Gastroesophageal sphincter (tissue), 4 donors: ENCODE data around the gene DAAM1. TPM values are rescaled to one million over a fixed set of nuclear protein-coding genes. Genes with fewer than 3 reads are reported as not detected.
A peak's percentile ranks its signal among the peaks of the same experiment; 100 is the strongest.

Source experiments
- ATAC-seq: fragments of 150-250 bp; one replicate; pipeline ENCODE4 v1.9.1; 2016; ENCODE audit warnings: mild to moderate bottlenecking, moderate library complexity
- H3K27ac ChIP-seq, 4 donors: fragments of 200-600 bp; sonication (generic) in 3 of 4; 1 replicate in 3 of 4; 2 replicates in 1 of 4; pipeline ENCODE4 v1.5.1; 2016 to 2019
- H3K27me3 ChIP-seq: fragments of 200-600 bp; sonication (generic); one replicate; pipeline ENCODE4 v1.5.1; 2019
- H3K36me3 ChIP-seq, 2 donors: fragments of 200-600 bp; sonication (generic); one replicate each; pipeline ENCODE4 v1.5.1; 2019; ENCODE audit warnings: control low read depth in 1 of 2
- H3K4me1 ChIP-seq, 3 donors: fragments of 200-600 bp; sonication (generic); 1 replicate in 2 of 3; 2 replicates in 1 of 3; pipeline ENCODE4 v1.5.1; 2016 to 2019; ENCODE audit warnings: control low read depth in 2 of 3
- H3K4me3 ChIP-seq, 2 donors: fragments of 200-600 bp; sonication (generic); one replicate each; pipeline ENCODE4 v1.5.1; 2019; ENCODE audit warnings: mild to moderate bottlenecking in 1 of 2, moderate library complexity in 1 of 2
- H3K9me3 ChIP-seq, 3 donors: fragments of 200-600 bp; sonication (generic); one replicate each; pipeline ENCODE4 v1.5.1; 2017 to 2019; ENCODE audit warnings: control low read depth in 2 of 3
- EP300 ChIP-seq: sonication (generic); formaldehyde crosslinking; IDR thresholded peaks from one replicate; pipeline ENCODE4 v1.6.1; 2017; ENCODE audit warnings: antibody characterized with exemption, mild to moderate bottlenecking
- POLR2A ChIP-seq, 2 donors: fragments of 450-650 bp; IDR thresholded peaks; one replicate each; pipeline ENCODE4 v1.6.1; 2017; ENCODE audit warnings: antibody characterized with exemption in 2 of 2, mild to moderate bottlenecking in 2 of 2, moderate library complexity in 1 of 2
- POLR2AphosphoS5 ChIP-seq: sonication (generic); formaldehyde crosslinking; IDR thresholded peaks from one replicate; pipeline ENCODE4 v1.6.1; 2017; ENCODE audit warnings: antibody characterized with exemption
- WGBS, 2 donors: methylation state at CpG; one replicate each; pipeline ENCODE4 v1.1.5; 2018; ENCODE audit warnings: low coverage in 1 of 2; 5-methylcytosine and 5-hydroxymethylcytosine counted together
- total RNA-seq, 4 donors: library from RNA; depleted of rRNA; stranded (reverse); fragments of >200 nt; gene quantifications; one replicate each; pipeline ENCODE4 v1.1.0, GENCODE V29; 2016
- TF ChIP-seq, protein P1 (sequence below), 4 experiments: fragments of 200-600 bp in 2 of 4; fragments of 450-650 bp in 2 of 4; sonication (generic) in 1 of 4; IDR thresholded peaks; one replicate each; pipeline ENCODE4 v1.5.1; 2017 to 2019; ENCODE audit warnings: antibody characterized with exemption in 4 of 4, mild to moderate bottlenecking in 2 of 4, moderate library complexity in 2 of 4

Gene DAAM1
- total RNA-seq, 4 donors from 2014 or later: 64.0 to 124 (median 87.3) TPM

DNA sequence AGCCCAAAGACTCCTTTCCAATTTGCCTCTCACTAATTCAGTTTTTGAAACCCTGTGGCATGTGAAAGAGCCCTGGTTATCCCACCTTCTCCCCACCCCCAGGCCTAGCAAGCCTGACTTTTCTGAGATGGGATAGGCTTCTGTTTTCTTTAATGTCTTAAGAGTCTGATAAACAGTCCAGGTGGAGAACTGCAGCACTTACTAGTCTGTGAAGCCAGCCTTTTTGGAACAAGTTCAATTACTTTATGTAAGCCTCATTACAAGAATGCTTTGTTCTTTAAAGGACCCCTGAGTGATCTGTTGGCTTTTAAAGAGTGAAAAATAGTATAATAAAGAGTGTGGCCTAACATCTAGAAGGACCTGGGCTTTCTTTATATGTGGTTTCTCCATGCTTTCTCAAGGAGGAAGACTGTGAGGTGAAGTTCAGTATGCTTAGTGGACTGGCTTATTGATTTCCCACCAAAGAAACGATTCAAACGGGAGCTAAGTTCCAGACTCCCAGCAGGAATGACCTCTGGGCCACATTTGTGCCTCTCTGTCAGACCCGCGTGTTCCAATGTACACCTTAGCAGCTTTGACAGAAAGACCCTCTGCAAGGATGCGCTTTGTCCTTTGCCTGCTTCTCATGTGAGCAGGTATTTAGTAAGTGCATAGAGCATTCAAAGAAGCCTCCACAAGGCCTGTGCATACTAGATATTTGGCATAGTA is 129.5 kb downstream of the DAAM1 start:
- Histone ChIP-seq H3K4me1 (peaks cover 27 to 100% (median 49%) of the 10 kb centered on the region in 3 donors), H3K9me3 (no peaks in the 10 kb centered on the region), H3K27ac (peak overlapping the region; percentile 68 to 81 (median 74)), H3K27me3 (no peaks in the 10 kb centered on the region), H3K4me3 (no peak overlapping the region), H3K36me3 (peaks cover 0 to 4% of the 10 kb centered on the region in 2 donors)
- ATAC-seq: no peak
- no peak for TF ChIP-seq EP300
- 56 to 100% methylated on average over 1 to 5 of the region's 5 CpGs for WGBS, 2 donors

DNA sequence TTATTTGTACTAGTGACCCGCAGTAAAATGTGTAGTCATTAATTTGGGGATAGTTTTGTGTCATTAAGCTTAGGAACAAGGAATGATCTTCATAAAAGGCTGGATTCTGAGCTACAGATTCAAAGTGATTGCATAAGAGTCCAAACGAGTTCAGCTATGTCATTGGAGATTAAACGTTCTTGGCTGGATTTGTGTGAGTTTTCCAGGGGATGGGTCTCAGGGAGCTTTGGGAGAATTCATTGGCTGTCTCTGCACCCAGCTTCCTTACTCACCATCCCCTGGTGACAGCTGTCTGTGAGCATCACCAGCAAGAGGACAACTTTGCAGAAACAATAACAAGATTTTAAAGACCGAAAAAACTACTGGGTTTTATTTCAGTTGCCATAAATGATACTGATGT is 130.4 kb downstream of the DAAM1 start:
- H3K27me3 ChIP-seq: no peaks in the 10 kb centered on the region
- peak; percentile 40 for TF ChIP-seq POLR2AphosphoS5
- TF ChIP-seq, protein P1, sequence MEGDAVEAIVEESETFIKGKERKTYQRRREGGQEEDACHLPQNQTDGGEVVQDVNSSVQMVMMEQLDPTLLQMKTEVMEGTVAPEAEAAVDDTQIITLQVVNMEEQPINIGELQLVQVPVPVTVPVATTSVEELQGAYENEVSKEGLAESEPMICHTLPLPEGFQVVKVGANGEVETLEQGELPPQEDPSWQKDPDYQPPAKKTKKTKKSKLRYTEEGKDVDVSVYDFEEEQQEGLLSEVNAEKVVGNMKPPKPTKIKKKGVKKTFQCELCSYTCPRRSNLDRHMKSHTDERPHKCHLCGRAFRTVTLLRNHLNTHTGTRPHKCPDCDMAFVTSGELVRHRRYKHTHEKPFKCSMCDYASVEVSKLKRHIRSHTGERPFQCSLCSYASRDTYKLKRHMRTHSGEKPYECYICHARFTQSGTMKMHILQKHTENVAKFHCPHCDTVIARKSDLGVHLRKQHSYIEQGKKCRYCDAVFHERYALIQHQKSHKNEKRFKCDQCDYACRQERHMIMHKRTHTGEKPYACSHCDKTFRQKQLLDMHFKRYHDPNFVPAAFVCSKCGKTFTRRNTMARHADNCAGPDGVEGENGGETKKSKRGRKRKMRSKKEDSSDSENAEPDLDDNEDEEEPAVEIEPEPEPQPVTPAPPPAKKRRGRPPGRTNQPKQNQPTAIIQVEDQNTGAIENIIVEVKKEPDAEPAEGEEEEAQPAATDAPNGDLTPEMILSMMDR (IDR thresholded peaks at IDR 0.05): no peak
- peak overlapping the region; percentile 68 to 81 (median 74) for H3K27ac ChIP-seq
- H3K4me3 ChIP-seq: no peak overlapping the region
- H3K36me3 ChIP-seq: peaks cover 0 to 10% of the 10 kb centered on the region in 2 donors
- peaks cover 27 to 92% (median 45%) of the 10 kb centered on the region in 3 donors for H3K4me1 ChIP-seq
- H3K9me3 ChIP-seq: no peaks in the 10 kb centered on the region
- WGBS, 2 donors: 24 to 34% methylated on average over 4 of the region's 4 CpGs
- ATAC-seq: no peak

DNA sequence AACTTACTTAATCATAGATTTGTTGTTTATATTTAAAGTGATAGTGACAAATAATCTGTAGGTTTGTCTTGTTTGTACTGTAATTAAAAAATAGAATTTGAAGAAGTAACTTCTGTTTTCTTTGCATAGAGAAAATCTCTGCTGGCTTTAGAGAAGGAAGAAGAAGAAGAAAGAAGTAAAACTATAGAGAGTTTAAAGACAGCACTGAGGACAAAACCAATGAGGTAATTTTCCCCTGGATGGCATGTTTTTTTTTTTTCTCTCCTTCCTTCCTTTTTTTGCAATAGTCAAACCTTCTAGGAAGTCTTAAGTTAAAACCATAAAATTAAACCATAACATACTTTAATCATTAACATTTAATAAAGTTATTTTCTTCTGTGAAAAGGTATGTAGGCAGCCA is 131.9 kb downstream of the DAAM1 start:
- Histone ChIP-seq H3K4me1 (peaks cover 27 to 77% (median 40%) of the 10 kb centered on the region in 3 donors), H3K9me3 (no peaks in the 10 kb centered on the region), H3K36me3 (peaks cover 0 to 20% of the 10 kb centered on the region in 2 donors), H3K27ac (peak overlapping the region; percentile 73 to 85 (median 78)), H3K4me3 (no peak overlapping the region), H3K27me3 (no peaks in the 10 kb centered on the region)
- no peak for ATAC-seq
- TF ChIP-seq EP300 (no peak), POLR2A (IDR thresholded peaks at IDR 0.05) (no peak), POLR2AphosphoS5 (no peak)
- TF ChIP-seq, protein P1 (IDR thresholded peaks at IDR 0.05): no peak

DNA sequence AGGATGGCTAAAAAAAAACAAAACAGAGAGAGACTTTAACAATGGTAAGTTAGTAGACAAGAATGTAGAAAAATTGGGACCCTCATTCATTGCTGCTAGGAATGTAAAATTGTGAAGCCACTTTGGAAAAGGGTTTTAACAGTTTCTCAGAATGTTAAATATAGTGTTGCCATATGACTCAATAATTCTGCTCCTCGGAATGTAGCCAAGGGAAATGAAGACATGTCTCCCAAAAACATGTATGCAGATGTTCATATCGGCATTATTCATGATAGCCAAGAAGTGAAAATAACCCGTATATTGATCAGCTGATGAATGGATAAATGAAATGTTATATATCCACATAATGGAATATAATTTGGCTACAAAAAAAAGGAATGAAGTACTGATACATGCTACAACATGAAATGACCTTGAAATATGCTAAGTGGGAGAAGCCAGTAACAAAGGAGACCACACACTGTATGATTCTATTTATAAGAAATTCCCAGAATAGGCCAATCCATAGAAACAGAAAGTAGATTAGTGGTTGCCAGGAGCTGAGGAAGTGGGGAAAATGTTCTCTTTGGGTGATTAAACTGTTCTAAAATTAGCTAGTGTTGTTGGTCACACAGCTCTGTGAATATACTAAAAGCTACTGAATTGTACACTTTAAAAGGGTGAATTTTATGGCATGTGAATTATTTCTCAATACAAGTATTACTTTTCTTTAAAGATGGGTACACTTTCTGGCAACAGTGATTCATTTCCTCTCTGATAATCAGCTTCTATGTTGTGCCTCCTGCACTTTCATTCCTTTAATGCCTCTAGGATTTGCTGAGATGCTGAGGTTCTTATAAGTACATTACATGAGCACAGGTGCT is 132.5 kb downstream of the DAAM1 start:
- Histone ChIP-seq H3K27me3 (no peaks in the 10 kb centered on the region), H3K4me1 (peaks cover 27 to 74% (median 37%) of the 10 kb centered on the region in 3 donors), H3K27ac (peak overlapping the region; percentile 73 to 85 (median 78)), H3K9me3 (no peaks in the 10 kb centered on the region), H3K4me3 (no peak overlapping the region), H3K36me3 (peaks cover 0 to 26% of the 10 kb centered on the region in 2 donors)
- TF ChIP-seq POLR2AphosphoS5: peak; percentile 33
- no peak for TF ChIP-seq POLR2A (IDR thresholded peaks at IDR 0.05)
- peak; percentile 28 for ATAC-seq
- 6 to 33% methylated on average over 2 to 3 of the region's 3 CpGs for WGBS, 2 donors

DNA sequence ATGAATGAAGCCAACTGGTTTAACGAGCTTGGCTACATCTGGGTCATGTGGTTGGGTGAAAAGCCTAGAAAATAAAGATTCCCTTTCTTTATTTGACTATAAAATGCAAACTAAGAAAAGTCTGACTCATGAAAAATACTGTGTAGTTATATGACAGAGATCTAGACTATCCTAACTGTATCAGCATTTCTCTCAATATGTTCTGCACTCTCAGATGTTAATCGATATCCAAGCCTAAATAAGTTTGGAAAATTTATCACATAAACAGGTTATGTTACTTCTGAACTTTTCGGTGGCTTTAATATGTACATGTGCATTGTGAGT is 133.1 kb downstream of the DAAM1 start:
- peak overlapping the region; percentile 73 to 85 (median 78) for H3K27ac ChIP-seq
- 57 to 64% methylated on average over 3 of the region's 3 CpGs for WGBS, 2 donors
- H3K27me3 ChIP-seq: no peaks in the 10 kb centered on the region
- H3K9me3 ChIP-seq: no peaks in the 10 kb centered on the region
- no peak for ATAC-seq
- H3K4me1 ChIP-seq: peaks cover 27 to 74% (median 37%) of the 10 kb centered on the region in 3 donors
- peaks cover 0 to 32% of the 10 kb centered on the region in 2 donors for H3K36me3 ChIP-seq
- TF ChIP-seq POLR2A (IDR thresholded peaks at IDR 0.05): no peak
- TF ChIP-seq, protein P1 (IDR thresholded peaks at IDR 0.05): no peak
- no peak for TF ChIP-seq POLR2AphosphoS5
- TF ChIP-seq EP300: no peak
- no peak overlapping the region for H3K4me3 ChIP-seq
